ENCODE results near the gene UNC5C. TPM values are rescaled to one million over a fixed set of nuclear protein-coding genes. Genes with fewer than 3 reads are reported as not detected.

The UNC5C gene
- total RNA-seq, 1 donor from 2014 or later: 2.6 TPM

DNA sequence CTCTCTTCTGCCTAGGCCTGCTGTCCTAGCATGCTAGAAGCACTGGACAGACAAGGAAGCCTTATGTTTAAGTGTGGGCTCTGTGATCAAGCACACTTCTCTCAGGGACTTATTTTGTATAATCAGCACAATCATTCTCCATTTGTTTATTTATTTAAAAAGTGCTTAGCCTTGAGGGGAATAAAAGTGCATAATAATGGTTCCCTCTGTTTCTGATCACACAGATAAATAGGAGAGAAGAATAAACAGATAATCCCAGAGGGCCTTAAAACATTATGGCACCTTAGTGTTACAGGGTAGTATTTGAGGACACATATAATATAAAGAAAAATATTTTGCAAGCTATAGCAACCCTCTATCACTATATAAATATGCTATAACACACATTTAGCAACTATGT is 146.5 kb downstream of the UNC5C start:
- DNase-seq (ENCODE audit: low spot score): no peak

DNA sequence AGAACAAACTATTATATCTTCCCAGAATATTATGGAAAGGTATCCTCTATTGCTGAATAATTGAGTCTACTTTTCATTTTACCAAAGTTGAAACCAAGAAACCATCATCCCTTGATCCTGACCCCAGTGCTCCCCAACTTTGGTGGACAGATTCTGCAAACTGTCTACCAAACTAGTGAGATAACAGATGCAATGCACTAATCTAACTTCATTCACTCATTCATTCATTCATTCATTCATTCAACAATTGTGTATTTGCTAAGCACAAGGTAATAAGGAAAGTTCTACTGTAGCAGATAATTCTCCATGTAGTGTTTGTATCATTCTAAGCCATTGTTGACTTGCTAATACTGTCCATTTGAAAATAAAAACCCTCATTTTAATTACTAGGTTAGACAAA is 150.6 kb downstream of the UNC5C start:
- no peak for DNase-seq (ENCODE audit: low spot score)

DNA sequence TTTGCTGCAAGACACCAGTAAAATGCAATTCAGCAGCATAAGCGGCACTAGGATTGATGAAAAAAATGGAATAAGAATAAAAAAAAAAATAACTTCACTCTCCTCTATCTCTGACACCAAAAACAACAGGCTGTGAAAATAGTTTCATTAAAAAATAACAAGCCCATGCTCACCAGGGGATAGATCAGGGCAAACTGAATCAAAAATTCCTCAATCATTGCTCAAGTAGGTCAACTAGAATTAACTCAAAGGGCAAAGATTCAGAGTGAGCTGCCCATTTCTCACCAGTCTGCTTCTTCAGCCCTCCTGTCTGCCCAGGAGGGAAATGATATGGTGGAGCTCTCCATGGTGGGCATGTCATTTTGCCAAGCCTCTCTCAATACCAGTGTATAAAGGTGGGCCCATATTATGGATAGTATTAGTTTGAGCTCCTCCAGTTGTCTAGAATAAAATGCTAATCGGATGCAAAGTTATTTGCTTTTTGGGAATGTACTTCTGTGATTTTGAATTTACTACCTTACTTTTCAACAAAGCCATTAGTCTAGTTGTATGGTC is 153.9 kb downstream of the UNC5C start:
- no peak for DNase-seq (ENCODE audit: low spot score)

DNA sequence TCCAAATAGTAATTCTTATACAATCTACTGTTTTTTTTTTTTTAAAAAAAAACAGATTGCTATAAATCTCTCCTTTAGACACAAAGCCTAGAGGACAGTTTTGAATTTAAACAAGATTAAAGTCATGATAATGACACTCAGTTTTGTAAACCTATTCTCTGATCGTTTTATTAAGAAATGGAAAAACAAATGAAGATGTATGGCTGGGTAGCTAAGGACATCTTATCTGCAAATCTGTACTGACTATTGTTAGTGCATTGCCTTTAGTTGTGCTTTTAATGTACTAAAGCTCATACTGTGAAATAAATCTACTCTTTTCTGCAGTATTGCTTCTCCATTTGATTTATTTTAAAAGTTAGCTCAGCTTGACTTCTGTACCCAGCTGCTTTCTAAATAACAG is 155.0 kb downstream of the UNC5C start:
- no peak for DNase-seq (ENCODE audit: low spot score)

DNA sequence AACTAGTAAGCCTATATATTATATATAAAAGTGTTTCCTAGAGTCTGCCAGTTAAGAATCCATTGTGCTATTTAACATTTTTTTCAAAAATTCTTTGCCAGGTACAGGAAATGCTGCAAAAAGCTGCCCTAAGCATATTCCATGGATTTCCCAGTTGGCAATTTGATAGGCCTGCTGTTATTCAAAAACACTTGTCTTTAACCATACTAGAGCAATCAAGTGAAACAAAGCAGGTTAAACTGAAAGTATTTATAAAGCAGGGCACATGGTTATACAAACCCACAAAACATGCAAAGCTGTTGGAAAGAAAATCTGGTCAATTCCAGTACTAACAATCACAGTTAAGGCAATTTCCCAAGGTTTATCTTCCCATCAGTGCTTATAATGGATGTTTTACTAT is 159.9 kb downstream of the UNC5C start:
- no peak for DNase-seq (ENCODE audit: low spot score)

DNA sequence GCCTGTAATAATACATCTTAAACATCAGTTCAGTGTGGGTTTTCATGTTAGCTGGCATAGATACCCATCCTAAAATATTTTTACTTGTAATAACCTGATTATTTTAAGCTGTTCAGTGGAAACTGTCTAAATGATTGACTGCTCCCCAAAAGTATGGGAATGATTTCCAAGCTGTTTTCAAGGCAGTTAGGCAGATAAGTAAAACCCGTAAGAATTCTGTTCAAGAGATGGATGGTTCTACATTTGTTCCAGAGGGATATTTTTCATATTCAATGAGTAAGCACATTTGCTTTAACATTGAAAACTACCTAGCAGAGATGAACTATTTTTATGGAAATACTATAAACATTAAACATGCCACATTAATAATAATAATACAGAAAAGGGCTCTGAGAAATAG is 161.1 kb downstream of the UNC5C start:
- DNase-seq (ENCODE audit: low spot score): no peak

DNA sequence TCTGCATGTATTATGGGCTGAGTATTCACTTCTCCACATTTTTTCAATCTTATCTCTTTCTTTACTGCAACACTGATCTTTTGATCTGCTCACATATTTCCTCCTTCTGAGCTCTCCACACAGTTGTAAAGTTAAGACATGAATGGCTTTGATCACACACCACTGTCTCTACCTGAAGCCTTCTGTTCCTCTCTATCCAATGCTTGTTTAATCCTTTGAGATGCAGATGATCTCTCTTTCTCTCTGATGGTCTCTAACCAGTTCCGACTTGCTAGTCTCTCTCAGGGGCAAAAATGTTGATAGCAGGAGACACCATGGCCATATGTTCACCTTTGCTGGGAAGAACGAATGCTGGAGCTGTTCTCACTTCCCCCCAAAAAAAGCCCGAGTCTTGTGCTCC is 162.4 kb downstream of the UNC5C start:
- no peak for DNase-seq (ENCODE audit: low spot score)

DNA sequence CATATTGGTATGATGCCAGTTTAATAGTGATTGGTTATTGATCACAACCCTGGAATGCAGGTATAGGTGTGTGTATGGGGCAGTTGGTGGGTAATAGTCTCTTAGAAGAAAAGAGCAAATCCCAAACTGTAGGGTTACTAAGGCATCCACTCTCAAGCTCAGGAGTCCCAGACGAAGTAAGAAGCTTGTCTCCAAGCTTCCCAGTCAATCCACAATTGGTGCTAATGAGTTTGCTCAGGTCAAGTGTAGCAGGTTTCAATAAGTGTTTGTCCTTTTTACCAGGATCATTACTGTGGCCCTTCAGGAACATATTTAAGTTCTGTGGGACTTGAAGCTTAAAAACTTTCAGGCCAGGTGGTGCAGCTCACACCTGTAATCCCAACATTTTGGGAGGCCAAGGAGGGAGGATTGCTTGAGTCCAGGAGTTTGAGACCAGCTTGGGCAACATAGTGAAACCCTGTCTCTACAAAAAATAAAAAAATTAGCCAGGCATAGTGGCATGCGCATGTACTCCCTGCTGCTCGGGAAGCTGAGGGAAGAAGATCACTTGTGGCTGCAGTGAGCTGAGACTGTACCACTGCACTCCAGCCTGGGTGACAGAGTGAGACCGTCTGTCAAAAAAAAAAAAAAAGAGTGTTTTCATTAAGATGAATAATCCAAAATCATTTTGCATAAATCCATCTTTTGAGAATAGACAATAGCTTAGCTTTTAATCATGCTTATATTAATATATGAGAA is 166.8 kb downstream of the UNC5C start:
- DNase-seq (ENCODE audit: low spot score): no peak

DNA sequence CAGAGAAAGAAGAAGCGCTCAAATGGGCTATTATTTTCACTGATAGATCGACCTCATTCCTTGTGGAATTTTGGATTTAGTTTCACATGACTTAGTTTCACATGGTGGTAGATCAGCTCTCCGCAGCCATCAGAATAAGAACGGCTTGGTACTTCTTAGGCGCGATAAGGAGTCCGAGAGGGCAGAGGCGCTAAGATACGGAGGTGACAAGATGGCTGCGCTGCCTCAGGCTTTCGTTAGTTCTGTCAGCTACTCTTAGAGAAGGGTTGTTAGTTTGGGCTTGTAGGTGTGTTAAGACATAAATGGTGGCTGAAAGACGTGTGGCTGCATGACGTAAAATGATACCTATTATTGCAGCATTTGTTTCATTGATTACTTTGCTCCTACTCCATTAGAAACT is 169.1 kb downstream of the UNC5C start:
- DNase-seq (ENCODE audit: low spot score): no peak

DNA sequence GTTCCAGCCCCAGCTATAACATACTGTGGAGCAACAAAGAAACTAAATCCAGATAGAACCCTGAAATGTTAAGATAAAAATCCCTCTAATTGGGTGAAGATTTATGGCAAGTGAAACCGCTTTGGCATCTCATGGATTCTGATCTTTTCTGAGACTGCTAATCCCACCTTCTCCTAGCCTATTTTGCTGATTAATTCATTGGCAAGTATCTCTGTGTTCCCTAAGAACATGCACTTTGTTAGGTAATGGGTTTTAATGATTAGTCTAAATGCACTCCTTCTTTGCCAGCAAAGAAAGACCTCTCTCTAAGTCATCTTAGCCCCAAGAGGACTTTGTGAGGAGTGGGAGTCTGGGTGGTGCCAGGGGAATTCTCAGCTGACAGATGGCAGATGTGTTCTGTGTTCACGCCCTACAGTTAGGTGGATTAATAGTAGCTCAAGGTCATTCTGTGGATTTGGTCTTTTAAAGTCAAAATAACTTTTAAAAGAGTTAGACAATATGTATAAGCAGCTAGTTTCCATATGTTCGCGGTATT is 171.3 kb downstream of the UNC5C start:
- DNase-seq (ENCODE audit: low spot score): no peak

DNA sequence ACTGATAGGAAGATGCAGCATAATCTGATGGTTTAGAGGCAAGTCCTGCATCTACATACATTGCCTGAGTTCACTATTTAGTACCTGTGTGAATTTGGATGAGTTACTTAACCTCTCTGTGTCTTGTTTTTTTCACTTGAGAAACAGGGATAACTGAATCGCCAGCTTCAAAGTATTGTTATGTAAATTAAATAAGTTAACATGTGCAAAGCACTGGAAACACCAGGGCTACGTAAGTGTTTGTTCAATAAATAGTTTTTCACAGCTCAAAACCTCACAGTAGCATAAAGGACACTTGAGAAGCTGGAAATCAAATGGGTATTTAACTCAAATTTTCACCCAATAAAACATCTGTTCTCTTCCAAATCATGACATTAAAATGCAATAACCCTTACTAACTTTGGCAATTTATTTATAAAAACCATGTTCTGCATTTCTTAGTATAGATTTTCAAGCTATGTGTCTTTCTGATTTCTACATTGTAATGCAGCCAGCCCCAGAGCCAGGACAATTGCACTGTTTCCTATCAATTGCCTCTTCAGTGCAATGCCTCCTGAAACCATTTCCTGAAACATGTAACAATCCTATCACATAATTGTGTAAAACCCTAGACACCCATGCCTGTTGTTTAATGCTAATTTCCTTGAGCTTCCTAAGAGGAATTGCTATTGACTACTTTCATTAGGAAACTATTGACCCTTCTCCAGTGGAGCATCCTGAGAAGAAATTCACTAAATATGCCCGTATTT is 177.1 kb downstream of the UNC5C start:
- DNase-seq (ENCODE audit: low spot score): no peak

DNA sequence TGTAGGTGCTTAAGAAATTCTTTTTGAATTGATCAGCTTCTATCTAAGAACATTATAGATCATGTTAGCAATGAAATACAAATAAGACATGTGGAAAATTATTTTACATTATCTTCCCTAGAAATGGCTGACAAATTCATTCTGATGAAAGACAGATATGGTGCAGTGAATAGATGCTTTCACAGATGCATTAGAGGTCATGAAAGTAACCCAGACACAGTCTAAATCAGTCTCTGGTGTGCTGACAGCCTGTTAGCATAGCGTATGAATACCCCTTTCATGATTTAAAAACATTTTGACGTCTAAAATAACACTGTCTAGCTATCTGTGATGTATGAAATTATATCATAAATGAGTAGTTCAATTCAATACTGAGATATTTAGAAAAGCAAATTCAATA is 180.9 kb downstream of the UNC5C start:
- no peak for DNase-seq (ENCODE audit: low spot score)

DNA sequence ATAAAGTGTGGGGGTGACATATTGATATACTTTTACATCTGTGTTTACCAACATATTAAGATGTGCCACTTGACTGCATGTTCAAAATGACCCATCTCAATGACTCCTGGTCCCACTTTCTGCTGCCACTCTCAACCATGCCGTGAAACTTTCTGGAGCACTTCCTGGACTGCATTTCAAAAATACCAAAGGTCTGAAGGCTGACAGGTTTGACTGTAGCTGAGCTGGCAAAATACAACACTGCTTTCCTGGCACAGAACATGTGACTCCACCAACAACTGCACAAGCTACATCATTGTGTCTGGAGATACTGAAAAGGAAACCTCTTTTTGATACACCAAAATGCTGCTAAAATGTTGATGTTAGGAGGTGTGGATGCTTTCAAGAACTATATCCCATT is 184.8 kb downstream of the UNC5C start:
- no peak for DNase-seq (ENCODE audit: low spot score)

DNA sequence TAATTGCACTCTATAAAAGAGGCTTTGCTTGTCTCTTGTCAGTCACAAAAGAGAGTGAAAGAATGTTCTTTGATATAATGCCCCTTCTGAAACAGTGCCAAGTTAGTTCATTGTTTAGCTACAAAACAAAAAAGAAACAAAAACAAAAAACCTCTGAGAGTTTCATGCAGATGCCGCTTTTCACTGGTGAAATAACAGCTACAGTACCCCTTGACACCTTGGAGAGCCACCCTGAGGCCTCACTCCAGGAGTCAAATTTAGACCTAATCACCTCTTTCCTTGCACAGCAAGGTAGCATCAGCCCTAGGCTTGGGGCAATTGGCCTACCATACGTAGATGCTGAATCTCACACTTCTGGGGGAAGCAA is 185.2 kb downstream of the UNC5C start:
- DNase-seq (ENCODE audit: low spot score): no peak

DNA sequence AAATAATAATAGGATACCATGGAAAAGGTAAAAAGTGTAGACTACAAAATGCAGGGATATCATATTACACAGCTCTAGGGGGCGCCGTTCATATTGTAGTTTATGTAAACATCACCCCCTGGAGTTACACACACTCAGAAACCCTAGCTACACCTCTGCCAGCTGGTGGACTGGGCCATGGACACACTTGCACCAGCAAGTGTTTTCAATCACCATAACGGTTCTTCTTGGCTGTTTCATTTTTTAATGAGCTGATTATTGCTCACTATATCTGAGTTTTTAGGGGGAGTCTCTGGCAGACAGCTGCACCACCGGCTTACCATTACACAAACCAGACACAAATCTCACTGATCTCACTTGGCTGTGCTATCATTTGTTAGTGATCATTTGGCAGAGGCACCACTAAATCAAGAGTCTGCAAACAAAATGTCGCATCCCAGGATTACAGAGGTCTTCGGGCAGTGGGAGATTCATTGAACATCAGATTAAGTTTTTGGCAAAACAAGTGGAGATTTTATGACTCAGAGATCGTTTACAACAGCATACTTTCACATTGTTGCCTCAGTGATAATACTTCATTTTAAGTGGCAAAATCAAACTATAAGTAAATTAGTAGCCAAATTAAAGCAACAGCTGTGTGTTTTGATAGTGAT is 185.7 kb downstream of the UNC5C start:
- no peak for DNase-seq (ENCODE audit: low spot score)

DNA sequence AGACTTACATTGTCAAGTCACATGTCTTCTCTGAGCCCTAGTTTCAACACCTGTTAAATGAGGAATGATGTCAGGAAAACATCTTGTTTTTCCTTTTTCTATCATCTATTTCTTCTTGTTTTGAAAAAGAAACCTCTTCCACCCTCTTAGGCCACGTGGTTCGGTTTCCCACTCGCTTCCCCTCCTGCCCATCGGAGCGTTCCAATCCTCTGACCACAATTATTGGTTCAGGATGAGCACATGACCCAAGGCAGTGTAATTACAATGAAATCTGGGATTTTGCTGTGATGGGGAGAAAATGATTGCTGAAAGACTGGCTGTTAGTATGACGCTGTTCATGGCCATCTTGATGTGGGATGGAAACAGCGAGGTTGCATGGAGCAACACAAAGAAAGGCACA is 186.7 kb downstream of the UNC5C start:
- DNase-seq (ENCODE audit: low spot score): no peak

DNA sequence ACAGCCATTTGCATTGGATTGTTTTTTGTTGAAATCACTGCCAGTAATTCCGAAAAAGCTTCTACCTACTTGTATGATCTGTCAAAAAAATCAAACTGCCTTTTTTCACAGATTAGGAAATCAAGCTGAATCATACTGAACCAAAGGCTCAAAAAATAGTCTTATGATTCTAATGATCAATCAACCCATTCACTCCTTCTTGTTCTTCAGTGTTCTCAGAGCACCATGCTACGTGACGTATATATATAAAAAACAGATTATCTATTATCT is 187.1 kb downstream of the UNC5C start:
- DNase-seq (ENCODE audit: low spot score): no peak

DNA sequence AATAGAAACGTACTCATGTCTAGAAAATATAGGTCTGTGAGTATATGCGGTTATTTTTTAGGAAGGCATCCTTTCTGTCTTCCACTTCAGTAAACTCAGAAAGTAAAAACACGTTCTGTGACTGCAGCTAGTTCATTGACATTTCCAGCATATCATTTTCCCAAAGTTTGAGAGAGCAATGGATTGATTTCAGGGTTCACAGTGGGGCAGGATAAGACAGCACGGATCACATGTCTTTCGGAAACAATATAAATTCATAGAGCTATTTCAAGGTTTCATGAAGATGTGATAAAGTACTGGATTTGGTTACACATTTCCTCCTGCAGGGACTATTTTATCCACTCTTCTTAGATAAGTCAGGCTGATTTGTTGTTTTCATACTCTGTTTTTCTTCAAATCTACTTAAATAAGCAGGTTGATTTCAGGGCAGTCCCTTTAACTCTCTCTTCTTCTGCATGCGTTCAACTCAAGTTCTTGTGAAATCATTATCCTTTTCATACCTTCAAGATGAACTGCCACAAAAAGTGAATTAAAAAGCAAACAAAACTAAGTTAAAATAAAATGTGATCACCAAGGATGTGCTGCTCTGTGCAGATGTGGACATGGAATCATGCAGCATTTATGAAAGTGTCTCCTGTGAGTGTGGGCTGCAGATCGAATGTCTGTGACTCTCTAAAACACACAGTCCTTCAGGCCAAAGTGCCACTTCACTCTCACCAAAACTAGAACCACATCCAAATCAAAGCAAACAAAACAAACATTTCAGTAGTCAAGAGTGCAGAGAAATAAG is 187.7 kb downstream of the UNC5C start:
- no peak for DNase-seq (ENCODE audit: low spot score)

DNA sequence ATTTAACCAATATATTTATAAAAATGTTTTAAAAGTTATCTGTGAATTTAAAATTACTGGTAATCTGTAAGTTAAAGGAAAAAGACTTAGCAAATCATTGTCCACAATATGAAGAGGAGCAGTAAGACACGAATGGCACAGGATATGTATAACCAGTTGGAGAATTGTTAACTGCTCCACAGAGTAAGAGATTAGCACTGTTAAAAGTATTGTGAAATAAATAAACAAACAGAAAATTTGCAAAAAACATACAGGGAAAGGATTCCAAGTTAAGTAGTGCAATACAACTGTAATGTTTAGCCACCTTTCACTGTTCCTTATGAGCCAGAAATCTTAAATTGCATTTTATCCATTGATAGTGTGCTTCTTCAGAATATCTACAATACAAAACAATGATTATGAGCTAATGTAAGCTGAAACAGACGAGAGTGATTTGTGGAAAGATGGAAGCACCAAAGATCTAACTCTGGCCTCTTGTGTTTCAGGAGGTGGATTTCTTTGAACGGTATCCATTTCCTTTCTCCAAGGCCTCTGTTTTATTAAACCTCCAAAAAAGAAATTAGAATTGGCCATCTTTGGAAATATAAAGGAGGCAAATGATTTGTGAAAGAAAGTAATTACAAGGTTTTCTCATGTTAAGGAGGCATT is 188.4 kb downstream of the UNC5C start:
- DNase-seq (ENCODE audit: low spot score): no peak

DNA sequence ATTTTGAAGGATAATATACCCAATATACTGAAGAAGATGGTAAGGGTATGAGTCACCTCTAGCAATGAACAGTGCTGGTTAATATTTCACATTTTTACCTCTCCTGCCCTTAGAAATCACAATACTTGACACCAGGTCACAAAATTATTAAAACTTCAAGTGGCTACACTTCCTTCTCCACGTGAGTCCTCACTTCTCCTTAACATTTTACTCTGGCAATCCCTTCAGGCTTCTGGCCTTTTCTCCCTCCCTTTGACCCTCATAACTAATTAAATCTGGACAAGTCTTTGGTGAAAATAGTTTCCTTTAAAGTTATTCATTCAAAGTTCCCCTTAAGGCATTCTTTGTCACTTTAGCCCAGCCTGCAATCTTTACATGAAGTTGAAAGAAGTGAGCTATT is 190.4 kb downstream of the UNC5C start:
- DNase-seq (ENCODE audit: low spot score): no peak

DNA sequence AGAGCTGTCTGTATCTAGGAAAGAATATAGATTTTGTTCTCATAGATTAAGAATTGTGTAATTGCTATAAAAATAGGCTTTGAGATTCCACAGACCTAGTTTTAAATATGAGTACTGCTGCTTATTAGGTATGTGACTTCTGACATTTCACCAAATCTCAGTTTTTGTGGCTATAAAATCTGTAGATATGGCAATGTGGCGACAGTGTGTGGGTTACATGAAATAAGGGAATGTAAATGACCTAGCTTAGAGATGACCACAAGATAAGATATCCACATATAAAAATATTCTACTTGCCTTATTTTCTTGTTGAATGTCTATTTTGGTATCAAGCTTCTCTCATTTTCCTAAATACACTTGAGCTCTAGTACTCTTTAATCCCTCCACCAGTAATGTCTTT is 193.8 kb downstream of the UNC5C start:
- DNase-seq (ENCODE audit: low spot score): no peak

DNA sequence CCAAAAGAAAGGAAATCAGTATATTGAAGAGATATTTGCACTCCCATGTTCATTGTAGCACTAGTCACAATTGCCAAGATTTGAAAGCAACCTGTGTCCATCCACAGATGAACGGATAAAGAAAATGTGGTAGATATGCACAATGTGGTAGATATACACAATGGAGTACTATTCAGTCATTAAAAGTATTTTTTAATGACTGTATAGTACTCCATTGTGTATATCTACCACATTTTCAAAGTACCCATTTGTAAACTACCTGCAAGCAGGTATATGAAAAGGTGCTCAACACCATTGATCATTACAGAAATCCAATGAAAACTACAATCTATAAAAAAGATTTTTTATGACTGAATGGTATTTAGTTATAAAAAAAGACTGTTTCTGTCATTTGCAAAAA is 200.4 kb downstream of the UNC5C start:
- no peak for DNase-seq (ENCODE audit: low spot score)

All from mucosa of gallbladder (tissue), 1 donor.